ENCODE measurements around the gene DET1.

DNA sequence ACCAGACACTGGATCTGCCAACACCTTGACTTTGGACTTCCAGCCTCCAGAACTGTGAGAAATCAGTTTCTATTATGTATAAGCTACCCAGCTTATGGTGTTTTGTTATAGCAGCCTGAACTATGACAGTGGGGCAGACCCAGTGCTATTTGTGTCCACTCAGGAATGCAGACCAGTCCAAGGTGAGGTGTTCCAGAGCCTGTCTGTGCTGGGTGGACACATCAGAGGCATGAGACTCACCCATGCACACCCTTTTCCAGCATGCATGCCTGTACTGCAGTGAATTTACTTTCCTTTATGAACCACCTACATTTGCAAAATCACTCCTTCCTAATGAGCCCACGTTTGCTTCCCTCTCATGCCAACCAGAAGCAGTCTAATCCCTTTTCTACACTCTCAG lies 27.6 kb upstream of the DET1 start:
- TF ChIP-seq, protein P1, sequence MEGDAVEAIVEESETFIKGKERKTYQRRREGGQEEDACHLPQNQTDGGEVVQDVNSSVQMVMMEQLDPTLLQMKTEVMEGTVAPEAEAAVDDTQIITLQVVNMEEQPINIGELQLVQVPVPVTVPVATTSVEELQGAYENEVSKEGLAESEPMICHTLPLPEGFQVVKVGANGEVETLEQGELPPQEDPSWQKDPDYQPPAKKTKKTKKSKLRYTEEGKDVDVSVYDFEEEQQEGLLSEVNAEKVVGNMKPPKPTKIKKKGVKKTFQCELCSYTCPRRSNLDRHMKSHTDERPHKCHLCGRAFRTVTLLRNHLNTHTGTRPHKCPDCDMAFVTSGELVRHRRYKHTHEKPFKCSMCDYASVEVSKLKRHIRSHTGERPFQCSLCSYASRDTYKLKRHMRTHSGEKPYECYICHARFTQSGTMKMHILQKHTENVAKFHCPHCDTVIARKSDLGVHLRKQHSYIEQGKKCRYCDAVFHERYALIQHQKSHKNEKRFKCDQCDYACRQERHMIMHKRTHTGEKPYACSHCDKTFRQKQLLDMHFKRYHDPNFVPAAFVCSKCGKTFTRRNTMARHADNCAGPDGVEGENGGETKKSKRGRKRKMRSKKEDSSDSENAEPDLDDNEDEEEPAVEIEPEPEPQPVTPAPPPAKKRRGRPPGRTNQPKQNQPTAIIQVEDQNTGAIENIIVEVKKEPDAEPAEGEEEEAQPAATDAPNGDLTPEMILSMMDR (conservative IDR thresholded peaks at IDR 0.05; ENCODE audit: low read length), result no peak
- no peak for TF ChIP-seq EZH2phosphoT487 (IDR thresholded peaks at IDR 0.05; ENCODE audit: borderline replicate concordance)
